IMR-90 (cell line): ENCODE data around the gene GOLT1A. TPM values are rescaled to one million over a fixed set of nuclear protein-coding genes. Genes with fewer than 3 reads are reported as not detected.

Experiments
- ATAC-seq: fragments of 200-7000 bp; cut with Tn5 transposase; 2 replicates; pipeline ENCODE4 v1.9.1; 2020; ENCODE audit warnings: low read depth, mild to moderate bottlenecking, moderate library complexity
- BruUV-seq: library from RNA; stranded (reverse); fragments of 400-500 nt; replicated peaks from 2 replicates; lab custom pipeline; 2021; lab: Mats Ljungman, UMichigan
- CTCF ChIA-PET: fragments of 300-600 bp; formaldehyde crosslinking; extraction: SDS; loops from one replicate; lab custom pipeline; 2021; ENCODE audit warnings: antibody characterized with exemption; lab: Yijun Ruan, JAX
- POLR2A ChIA-PET: fragments of 300-600 bp; sonication (Branson Sonifier 250); formaldehyde crosslinking; loops from one replicate; lab custom pipeline; 2022; ENCODE audit warnings: antibody characterized with exemption; ENCODE audit not compliant: unreplicated experiment; lab: Charles Lee
- DNase-seq: peaks from one replicate; pipeline ENCODE4 v3.0.0; 2013
- H2AFZ ChIP-seq: replicated peaks from 2 replicates; pipeline ENCODE3; 2013; ENCODE audit warnings: low read length, mild to moderate bottlenecking; ENCODE audit not compliant: poor library complexity
- H2AK5ac ChIP-seq: 2 replicates; pipeline ENCODE4 v1.6.1; 2013; ENCODE audit warnings: low read depth, low read length, inconsistent platforms
- H2AK9ac ChIP-seq: replicated peaks from 2 replicates; pipeline ENCODE3; 2013; ENCODE audit warnings: mild to moderate bottlenecking, low read depth, low read length, moderate library complexity; ENCODE audit not compliant: poor library complexity
- H2BK120ac ChIP-seq: 2 replicates; pipeline ENCODE4 v1.6.1; 2013; ENCODE audit warnings: low read depth, low read length, inconsistent platforms
- H2BK15ac ChIP-seq: 3 replicates; pipeline ENCODE4 v1.6.1; 2013; ENCODE audit warnings: low read depth, low read length, inconsistent platforms
- H2BK20ac ChIP-seq: 2 replicates; pipeline ENCODE4 v1.6.1; 2013; ENCODE audit warnings: low read depth, mild to moderate bottlenecking, inconsistent platforms, low read length, moderate library complexity
- H2BK5ac ChIP-seq: 2 replicates; pipeline ENCODE4 v1.6.1; 2013; ENCODE audit warnings: mild to moderate bottlenecking, low read depth, low read length, inconsistent platforms; ENCODE audit not compliant: poor library complexity, severe bottlenecking
- H3K14ac ChIP-seq: replicated peaks from 2 replicates; pipeline ENCODE4 v1.6.1; 2013; ENCODE audit warnings: low read depth, low read length, inconsistent platforms
- H3K18ac ChIP-seq: 2 replicates; pipeline ENCODE4 v1.6.1; 2013; ENCODE audit warnings: low read depth, low read length, control low read depth
- H3K23ac ChIP-seq: 2 replicates; pipeline ENCODE4 v1.6.1; 2013; ENCODE audit warnings: low read depth, low read length, inconsistent platforms
- H3K27ac ChIP-seq: 2 replicates; pipeline ENCODE4 v1.5.1; 2013; ENCODE audit warnings: mild to moderate bottlenecking, control low read depth, low read length; ENCODE audit not compliant: insufficient read depth
- H3K27me3 ChIP-seq: 2 replicates; pipeline ENCODE4 v1.6.1; 2013; ENCODE audit warnings: low read length; ENCODE audit not compliant: control insufficient read depth, insufficient read depth
- H3K36me3 ChIP-seq: 2 replicates; pipeline ENCODE4 v1.6.1; 2013; ENCODE audit warnings: low read length, mixed read lengths; ENCODE audit not compliant: control insufficient read depth, insufficient read depth
- H3K4ac ChIP-seq: 2 replicates; pipeline ENCODE4 v1.6.1; 2013; ENCODE audit warnings: low read depth, low read length, inconsistent platforms
- H3K4me1 ChIP-seq: 2 replicates; pipeline ENCODE4 v1.6.1; 2013; ENCODE audit warnings: low read length, mixed read lengths; ENCODE audit not compliant: control insufficient read depth, insufficient read depth
- H3K4me2 ChIP-seq: 2 replicates; pipeline ENCODE4 v1.6.1; 2013; ENCODE audit warnings: low read depth, mild to moderate bottlenecking, control low read depth, low read length, moderate library complexity
- H3K4me3 ChIP-seq: 2 replicates; pipeline ENCODE4 v1.5.1; 2013; ENCODE audit warnings: low read depth, mild to moderate bottlenecking, control low read depth, low read length, moderate library complexity; ENCODE audit not compliant: insufficient read depth
- H3K56ac ChIP-seq: 2 replicates; pipeline ENCODE4 v1.6.1; 2013; ENCODE audit warnings: low read length, inconsistent platforms; ENCODE audit not compliant: insufficient read depth; ENCODE audit errors: extremely low read depth
- H3K79me1 ChIP-seq, 2 experiments: 2 replicates each; pipeline ENCODE4 v1.6.1; 2013; ENCODE audit warnings: low read length in 2 of 2, inconsistent platforms in 1 of 2, low read depth in 1 of 2
- H3K9ac ChIP-seq: 2 replicates; pipeline ENCODE4 v1.6.1; 2013; ENCODE audit warnings: low read depth, low read length, control low read depth
- H3K9me1 ChIP-seq: 2 replicates; pipeline ENCODE4 v1.6.1; 2013; ENCODE audit warnings: low read length, inconsistent platforms; ENCODE audit not compliant: insufficient read depth
- H3K9me3 ChIP-seq: 2 replicates; pipeline ENCODE4 v1.6.1; 2013; ENCODE audit warnings: low read length; ENCODE audit not compliant: control insufficient read depth, insufficient read depth
- H4K20me1 ChIP-seq: 2 replicates; pipeline ENCODE4 v1.6.1; 2013; ENCODE audit warnings: low read length, inconsistent platforms; ENCODE audit not compliant: insufficient read depth
- H4K5ac ChIP-seq: 2 replicates; pipeline ENCODE4 v1.6.1; 2013; ENCODE audit warnings: mild to moderate bottlenecking, low read depth, low read length, control low read depth
- H4K8ac ChIP-seq, 2 experiments: 2 replicates each; pipeline ENCODE4 v1.6.1; 2013; ENCODE audit warnings: low read depth in 2 of 2, low read length in 2 of 2, control low read depth in 1 of 2, inconsistent platforms in 1 of 2
- H4K91ac ChIP-seq: 2 replicates; pipeline ENCODE4 v1.6.1; 2013; ENCODE audit warnings: low read depth, low read length, inconsistent platforms; ENCODE audit not compliant: insufficient read depth
- BHLHE40 ChIP-seq: fragments of 150-350 bp; IDR thresholded peaks from 2 replicates; pipeline ENCODE4 v1.6.1; 2016; ENCODE audit warnings: mild to moderate bottlenecking, low read depth, low read length
- CEBPB ChIP-seq: IDR thresholded peaks from 2 replicates; pipeline ENCODE4 v1.6.1; 2012; ENCODE audit warnings: low read depth, low read length, improper control_type of control experiment
- CHD1 ChIP-seq: IDR thresholded peaks from 2 replicates; pipeline ENCODE4 v1.6.1; 2012; ENCODE audit warnings: low read depth, low read length, improper control_type of control experiment
- CTCF ChIP-seq: conservative IDR thresholded peaks from 2 replicates; pipeline ENCODE4 v1.5.1; 2012; ENCODE audit warnings: mild to moderate bottlenecking, low read depth, low read length, improper control_type of control experiment
- ELK1 ChIP-seq: fragments of 150-350 bp; IDR thresholded peaks from 2 replicates; pipeline ENCODE4 v1.6.1; 2016; ENCODE audit warnings: low read depth, mild to moderate bottlenecking, low read length, moderate library complexity, borderline replicate concordance
- FOS ChIP-seq: fragments of 150-350 bp; IDR thresholded peaks from 2 replicates; pipeline ENCODE4 v1.6.1; 2016; ENCODE audit warnings: low read depth, low read length
- MAFK ChIP-seq: IDR thresholded peaks from 2 replicates; pipeline ENCODE4 v1.6.1; 2012; ENCODE audit warnings: low read depth, low read length, improper control_type of control experiment
- MAZ ChIP-seq: IDR thresholded peaks from 2 replicates; pipeline ENCODE4 v1.6.1; 2012; ENCODE audit warnings: low read depth, mild to moderate bottlenecking, low read length, improper control_type of control experiment, moderate library complexity, borderline replicate concordance
- MXI1 ChIP-seq: IDR thresholded peaks from 2 replicates; pipeline ENCODE4 v1.6.1; 2012; ENCODE audit warnings: low read depth, mild to moderate bottlenecking, low read length, moderate library complexity, borderline replicate concordance
- POLR2A ChIP-seq: IDR thresholded peaks from 2 replicates; pipeline ENCODE4 v1.6.1; 2012; ENCODE audit warnings: mild to moderate bottlenecking, low read depth, low read length
- RAD21 ChIP-seq: IDR thresholded peaks from 2 replicates; pipeline ENCODE4 v1.6.1; 2012; ENCODE audit warnings: low read length, improper control_type of control experiment
- RCOR1 ChIP-seq: IDR thresholded peaks from 2 replicates; pipeline ENCODE4 v1.6.1; 2012; ENCODE audit warnings: mild to moderate bottlenecking, low read length, improper control_type of control experiment; ENCODE audit not compliant: insufficient replicate concordance
- RFX5 ChIP-seq: IDR thresholded peaks from 2 replicates; pipeline ENCODE4 v1.8.0; 2012; ENCODE audit warnings: low read depth, mild to moderate bottlenecking, low read length, moderate library complexity
- SMC3 ChIP-seq: fragments of 150-350 bp; IDR thresholded peaks from 2 replicates; pipeline ENCODE4 v1.6.1; 2016; ENCODE audit warnings: low read depth, mild to moderate bottlenecking, antibody characterized with exemption, low read length, moderate library complexity
- USF2 ChIP-seq: fragments of 150-350 bp; IDR thresholded peaks from 2 replicates; pipeline ENCODE4 v1.6.1; 2017; ENCODE audit warnings: mild to moderate bottlenecking, antibody characterized with exemption, low read length, low read depth
- WGBS, 2 experiments: methylation state at CpG; one replicate each; pipeline versions ENCODE4 v1.1.5 to v1.1.7; 2013; ENCODE audit warnings: missing lambda C conversion rate in 2 of 2; ENCODE audit not compliant: insufficient read length in 1 of 2; ENCODE audit errors: extremely low coverage in 2 of 2; 5-methylcytosine and 5-hydroxymethylcytosine counted together
- dilution Hi-C: fragments of 300-500 bp; cut with HindIII; formaldehyde crosslinking; loops from one replicate; pipeline ENCODE4 v1.14.3; 2018; ENCODE audit warnings: low sequenced_read_pairs; ENCODE audit not compliant: unreplicated experiment
- in situ Hi-C: fragments of 300-500 bp; cut with MboI; formaldehyde crosslinking; loops from 3 replicates; pipeline ENCODE4 v1.14.3; 2019; ENCODE audit warnings: low sequenced_read_pairs, inconsistent platforms, mixed read lengths
- intact Hi-C: fragments of 100-400 bp; cut with micrococcal nuclease; formaldehyde crosslinking; loops from 2 replicates; pipeline ENCODE4 v1.10.0; 2022
- polyA plus RNA-seq, 3 experiments: library from polyadenylated mRNA; depleted of rRNA; stranded (reverse); fragments of >200 nt; gene quantifications; 2 replicates each; pipeline ENCODE4 v1.2.3, GENCODE V29; 2012; ENCODE audit warnings: low replicate concordance in 1 of 3
- total RNA-seq: library from RNA; depleted of rRNA; stranded (reverse); fragments of >200 nt; gene quantifications from 2 replicates; pipeline ENCODE4 v1.2.3, GENCODE V29; 2012

GOLT1A gene
- total and polyA plus RNA-seq, 2 of the 4 experiments (the other 2 are of a cell fraction) = 0.32 TPM; not detected in 1

- Histone ChIP-seq H3K56ac (no peak overlapping the region), H3K14ac (peak overlapping the region; percentile 43; the same call in 1 of the 2 replicates), H2BK15ac (peak overlapping the region; percentile 57; the same call in 1 of the 3 replicates), H4K20me1 (no peaks in the 10 kb centered on the region), H2AK9ac (peak overlapping the region; percentile 11), H3K9ac (no peak overlapping the region), H3K23ac (peak overlapping the region; percentile 29; the same call in 1 of the 2 replicates), H3K4ac (peak overlapping the region; percentile 63), H3K9me1 (peaks cover 24% of the 10 kb centered on the region), H2BK20ac (peak overlapping the region; percentile 79), H3K9me3 (no peaks in the 10 kb centered on the region), H4K5ac (peak overlapping the region; percentile 30; the same call in 1 of the 2 replicates), H3K18ac (no peak overlapping the region; the same call in 1 of the 2 replicates), H2BK5ac (no peak overlapping the region), H3K27ac (no peak overlapping the region; the same call in 1 of the 2 replicates), H3K79me1 (peaks cover 0 to 7% of the 10 kb centered on the region in 2 experiments; a peak in 1 of 4 replicates), H3K27me3 (no peaks in the 10 kb centered on the region), H2BK120ac (peak overlapping the region; percentile 90), H4K8ac (peak overlapping the region in 1 of 2 experiments; percentile 52; a peak in 1 of 4 replicates), H2AFZ (peak overlapping the region; percentile 56), H4K91ac (peak overlapping the region; percentile 36; the same call in 1 of the 2 replicates), H3K4me1 (peaks cover 14% of the 10 kb centered on the region), H3K4me3 (no peak overlapping the region), H3K36me3 (no peaks in the 10 kb centered on the region), H3K4me2 (no peak overlapping the region), H2AK5ac (peak overlapping the region; percentile 91)
- dilution Hi-C loops = no loop called here
- CTCF ChIA-PET = no interaction called here
- DNase-seq (no peak), ATAC-seq (no peak)
- no TSS peak for BruUV-seq
- intact Hi-C loops = no loop called here
- 100% methylated on average over 3 of the region's 5 CpGs; no CpG with 5 or more reads in 1 of the 2 experiments for WGBS, 2 experiments
- in situ Hi-C loops = no loop called here
- POLR2A ChIA-PET = no interaction called here
- TF ChIP-seq CEBPB (no peak), FOS (no peak), RCOR1 (no peak), MXI1 (no peak), ELK1 (no peak), SMC3 (no peak), USF2 (no peak), RAD21 (no peak), CHD1 (no peak), MAZ (no peak), POLR2A (no peak), RFX5 (no peak), MAFK (no peak), CTCF (no peak), BHLHE40 (no peak)
These were observed 10.5 kb downstream of the GOLT1A start for GRCh38 chr1:204203206-204203767.
